Aorta (tissue), 5 donors: ENCODE data around the gene DNAJA3. TPM values are rescaled to one million over a fixed set of nuclear protein-coding genes. Genes with fewer than 3 reads are reported as not detected.

Experiments used
- ATAC-seq: fragments of 200-7000 bp; cut with Tn5 transposase; one replicate; pipeline ENCODE4 v1.9.1; 2022; ENCODE audit warnings: moderate library complexity; ENCODE audit not compliant: low FRiP score
- DNase-seq, 2 donors: peaks; one replicate each; pipeline ENCODE4 v3.0.0-alpha.2; 2020
- H3K27ac ChIP-seq, 2 donors: one replicate each; pipeline ENCODE4 v1.5.1; 2013; ENCODE audit warnings: low read length in 2 of 2, mild to moderate bottlenecking in 2 of 2, moderate library complexity in 2 of 2, control low read depth in 1 of 2, inconsistent platforms in 1 of 2, low read depth in 1 of 2
- H3K27me3 ChIP-seq, 2 donors: one replicate each; pipeline ENCODE4 v1.6.1; 2013; ENCODE audit warnings: control low read depth in 1 of 2, low read length in 1 of 2, mild to moderate bottlenecking in 1 of 2, moderate library complexity in 1 of 2; ENCODE audit not compliant: insufficient read depth in 2 of 2, control insufficient read depth in 1 of 2
- H3K36me3 ChIP-seq, 2 donors: one replicate each; pipeline ENCODE4 v1.6.1; 2013; ENCODE audit warnings: control low read depth in 1 of 2, low read length in 1 of 2, mild to moderate bottlenecking in 1 of 2; ENCODE audit not compliant: insufficient read depth in 2 of 2, control insufficient read depth in 1 of 2
- H3K4me1 ChIP-seq, 2 donors: one replicate each; pipeline ENCODE4 v1.6.1; 2013; ENCODE audit warnings: low read length in 2 of 2, control low read depth in 1 of 2, mild to moderate bottlenecking in 1 of 2, moderate library complexity in 1 of 2; ENCODE audit not compliant: insufficient read depth in 2 of 2, control insufficient read depth in 1 of 2
- H3K4me3 ChIP-seq, 2 donors: one replicate each; pipeline ENCODE4 v1.5.1; 2013; ENCODE audit warnings: low read length in 2 of 2, control low read depth in 1 of 2, mild to moderate bottlenecking in 1 of 2
- H3K9me3 ChIP-seq: one replicate; pipeline ENCODE4 v1.6.1; 2013; ENCODE audit warnings: mild to moderate bottlenecking, low read length; ENCODE audit not compliant: control insufficient read depth
- WGBS, 2 donors: extraction: QIAGEN DNeasy Blood & Tissue Kit; methylation state at CpG; one replicate each; pipeline ENCODE4 v1.1.7; 2013; 5-methylcytosine and 5-hydroxymethylcytosine counted together
- intact Hi-C, 2 donors: fragments of 100-400 bp; cut with DNase I; formaldehyde crosslinking; loops; one replicate each; pipeline versions ENCODE4 v1.14.2 to v1.15.0; 2022
- polyA plus RNA-seq, 2 donors: library from polyadenylated mRNA; stranded (reverse); fragments of 200-250 nt; gene quantifications; one replicate each; pipeline ENCODE4 v1.2.3, GENCODE V29; 2013
- total RNA-seq, 2 donors: library from RNA; stranded (reverse); fragmentation: NEBNext Ultra II Directional; extraction: Animal tissue kit (Norgen Biotek cat#: 25700); gene quantifications; one replicate each; pipeline ENCODE4 v1.2.1, GENCODE V29; 2021
- donor health status: healthy with polysubstance abuse.
- donor health status: Bipolar disorder and iron deficiency.
- donor health status: DM: no; HTN: no; CAD: no.
- donor health status: DM: no; HTN: no; CAD: no.
- donor health status: DM: yes; HTN: yes; CAD: no.

DNAJA3 gene
- total and polyA plus RNA-seq, 4 donors = 16.0 to 26.6 (median 20.9) TPM

- no peaks in the 10 kb centered on the region for H3K36me3 ChIP-seq
- no peak for DNase-seq
- H3K4me3 ChIP-seq = no peak overlapping the region
- H3K27me3 ChIP-seq = no peaks in the 10 kb centered on the region
- H3K27ac ChIP-seq = no peak overlapping the region
- WGBS, 2 donors = 84 to 86% methylated on average over 5 of the region's 5 CpGs
- intact Hi-C loops = no loop called here
- ATAC-seq = no peak
- H3K9me3 ChIP-seq = no peaks in the 10 kb centered on the region
- no peaks in the 10 kb centered on the region for H3K4me1 ChIP-seq
Measured at GRCh38 chr16:4489030-4489429, 63.4 kb downstream of the DNAJA3 start.

GRCh38 chr16:4491898-4492297 is 66.2 kb downstream of the DNAJA3 start:
- WGBS, 2 donors = 95 to 96% methylated on average over 4 of the region's 4 CpGs
- ATAC-seq = no peak
- Histone ChIP-seq H3K27me3 (no peaks in the 10 kb centered on the region), H3K36me3 (no peaks in the 10 kb centered on the region), H3K9me3 (no peaks in the 10 kb centered on the region), H3K4me3 (no peak overlapping the region), H3K4me1 (peaks cover 0 to 3% of the 10 kb centered on the region in 2 donors), H3K27ac (no peak overlapping the region)
- intact Hi-C loops = no loop called here
- no peak for DNase-seq

GRCh38 chr16:4494746-4495490 is 69.2 kb downstream of the DNAJA3 start:
- 86% methylated on average over 6 of the region's 6 CpGs for WGBS, 2 donors
- Histone ChIP-seq H3K27me3 (no peaks in the 10 kb centered on the region), H3K36me3 (no peaks in the 10 kb centered on the region), H3K27ac (peak overlapping the region in 1 of 2 donors; percentile 37), H3K4me1 (peaks cover 0 to 3% of the 10 kb centered on the region in 2 donors), H3K4me3 (no peak overlapping the region), H3K9me3 (no peaks in the 10 kb centered on the region)
- intact Hi-C loops = no loop called here
- ATAC-seq = no peak
- peak in 1 of 2 donors; percentile 19 for DNase-seq

- WGBS, 2 donors = 97 to 98% methylated on average over 2 of the region's 2 CpGs
- H3K4me1 ChIP-seq = peaks cover 0 to 3% of the 10 kb centered on the region in 2 donors
- no peak for ATAC-seq
- H3K9me3 ChIP-seq = no peaks in the 10 kb centered on the region
- DNase-seq = no peak
- no peaks in the 10 kb centered on the region for H3K27me3 ChIP-seq
- intact Hi-C loops = no loop called here
- H3K36me3 ChIP-seq = no peaks in the 10 kb centered on the region
- H3K4me3 ChIP-seq = no peak overlapping the region
- H3K27ac ChIP-seq = no peak overlapping the region
Measured at GRCh38 chr16:4495766-4496165, 70.1 kb downstream of the DNAJA3 start.

GRCh38 chr16:4496305-4496704 is 70.6 kb downstream of the DNAJA3 start:
- peak in 1 of 2 donors; percentile 9 for DNase-seq
- H3K4me3 ChIP-seq = no peak overlapping the region
- no peaks in the 10 kb centered on the region for H3K27me3 ChIP-seq
- intact Hi-C loops = no loop called here
- WGBS, 2 donors = 69 to 71% methylated on average over 4 of the region's 4 CpGs
- H3K27ac ChIP-seq = no peak overlapping the region
- peaks cover 0 to 3% of the 10 kb centered on the region in 2 donors for H3K4me1 ChIP-seq
- no peaks in the 10 kb centered on the region for H3K9me3 ChIP-seq
- H3K36me3 ChIP-seq = no peaks in the 10 kb centered on the region
- ATAC-seq = no peak

- H3K27me3 ChIP-seq = no peaks in the 10 kb centered on the region
- intact Hi-C loops = no loop called here
Measured at GRCh38 chr16:4498546-4499195, 73.0 kb downstream of the DNAJA3 start.

GRCh38 chr16:4499196-4499555 is 73.5 kb downstream of the DNAJA3 start:
- intact Hi-C loops = no loop called here
- Histone ChIP-seq H3K9me3 (no peaks in the 10 kb centered on the region), H3K27me3 (no peaks in the 10 kb centered on the region), H3K27ac (no peak overlapping the region), H3K4me1 (peaks cover 0 to 3% of the 10 kb centered on the region in 2 donors), H3K36me3 (no peaks in the 10 kb centered on the region), H3K4me3 (no peak overlapping the region)
- WGBS, 2 donors = 94 to 98% methylated on average over 4 of the region's 4 CpGs
- no peak for DNase-seq
- ATAC-seq = no peak

More at GRCh38 chr16:4498546-4499195, 73.0 kb downstream of the DNAJA3 start:
- H3K4me1 ChIP-seq = peaks cover 0 to 3% of the 10 kb centered on the region in 2 donors
- H3K27ac ChIP-seq = no peak overlapping the region
- no peaks in the 10 kb centered on the region for H3K36me3 ChIP-seq
- 86% methylated on average over 8 of the region's 8 CpGs for WGBS, 2 donors
- no peak overlapping the region for H3K4me3 ChIP-seq
- no peaks in the 10 kb centered on the region for H3K9me3 ChIP-seq
- DNase-seq = no peak
- no peak for ATAC-seq

- ATAC-seq = peak; percentile 78
- Histone ChIP-seq H3K36me3 (no peaks in the 10 kb centered on the region), H3K27me3 (no peaks in the 10 kb centered on the region), H3K4me1 (peaks cover 0 to under 1% of the 10 kb centered on the region in 2 donors), H3K27ac (peak overlapping the region; percentile 68 to 88), H3K4me3 (peak overlapping the region in 1 of 2 donors; percentile 44), H3K9me3 (no peaks in the 10 kb centered on the region)
- WGBS, 2 donors = 8 to 13% methylated on average over 3 of the region's 3 CpGs
- intact Hi-C loops = loop anchor here in 1 of 2 donors (10.0 kb wide), 2 partner anchors 115 to 455 kb away; partner anchors contain the start of genes SEC14L5 and UBALD1
- peak; percentile 39 to 54 for DNase-seq
Measured at GRCh38 chr16:4500272-4500671, 74.6 kb downstream of the DNAJA3 start.
